CD4-positive, alpha-beta T cell treated with Interleukin-12 subunit alpha and Interleukin-12 subunit beta, for 1 hour (primary cell): ENCODE data around the gene PRKCSH.
A peak's percentile ranks its signal among the peaks of the same experiment; 100 is the strongest.
"Not testable (repeated sequence)": the region's sequence is repeated elsewhere in the genome, so short reads cannot be mapped to it uniquely, and the experiment has no call there.

Source experiments
- DNase-seq: peaks from one replicate; pipeline ENCODE4 v3.0.0-alpha.2; 2020

The PRKCSH gene, protein sequence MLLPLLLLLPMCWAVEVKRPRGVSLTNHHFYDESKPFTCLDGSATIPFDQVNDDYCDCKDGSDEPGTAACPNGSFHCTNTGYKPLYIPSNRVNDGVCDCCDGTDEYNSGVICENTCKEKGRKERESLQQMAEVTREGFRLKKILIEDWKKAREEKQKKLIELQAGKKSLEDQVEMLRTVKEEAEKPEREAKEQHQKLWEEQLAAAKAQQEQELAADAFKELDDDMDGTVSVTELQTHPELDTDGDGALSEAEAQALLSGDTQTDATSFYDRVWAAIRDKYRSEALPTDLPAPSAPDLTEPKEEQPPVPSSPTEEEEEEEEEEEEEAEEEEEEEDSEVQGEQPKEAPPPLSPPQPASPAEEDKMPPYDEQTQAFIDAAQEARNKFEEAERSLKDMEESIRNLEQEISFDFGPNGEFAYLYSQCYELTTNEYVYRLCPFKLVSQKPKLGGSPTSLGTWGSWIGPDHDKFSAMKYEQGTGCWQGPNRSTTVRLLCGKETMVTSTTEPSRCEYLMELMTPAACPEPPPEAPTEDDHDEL

DNA sequence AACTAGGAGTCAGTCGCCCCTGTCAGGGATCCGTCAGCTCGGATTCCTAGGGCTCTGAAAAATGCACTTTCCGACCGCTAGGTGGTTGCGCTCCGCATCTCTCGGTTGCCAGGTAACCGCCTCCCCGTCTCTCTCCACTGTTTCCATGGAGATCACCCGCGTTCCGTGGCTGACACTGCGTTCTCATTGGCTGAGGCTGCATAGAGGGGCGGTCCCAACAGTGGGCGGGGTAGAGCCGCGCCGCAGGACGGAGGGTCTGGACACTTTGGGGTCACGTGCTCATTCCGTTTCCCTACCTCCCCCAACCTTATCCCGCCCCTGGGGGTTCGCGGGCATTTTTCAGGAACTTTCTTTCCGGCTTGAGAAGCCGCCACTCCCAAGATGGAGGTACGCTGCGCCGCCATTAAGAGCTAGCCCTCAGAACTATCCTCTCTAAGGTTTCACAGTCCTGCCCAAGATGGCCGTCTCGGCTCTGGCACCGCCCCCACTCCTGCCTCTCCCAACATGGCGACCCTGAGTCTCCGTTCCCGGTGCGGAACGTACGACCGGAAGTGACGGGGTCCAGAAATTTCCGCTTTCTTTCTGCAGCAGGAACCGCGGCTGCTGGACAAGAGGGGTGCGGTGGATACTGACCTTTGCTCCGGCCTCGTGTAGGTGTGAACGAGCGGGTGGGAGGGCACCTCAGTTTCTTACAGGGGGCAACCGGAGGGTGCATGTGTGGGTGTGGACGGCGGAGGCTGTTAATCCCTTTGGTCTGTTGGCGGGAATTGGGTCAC lies at the start of gene PRKCSH, which contains the start of gene ODAD3:
TSS of gene PRKCSH (plus strand) at position 579 of the 776 bp plus-strand sequence. CDS start 483 bp downstream, outside the sequence.
TSS of gene ODAD3 (minus strand) at position 65 of the 776 bp plus-strand sequence. CDS start 105 bp downstream, outside the sequence.
- peak; percentile 99 for DNase-seq

DNA sequence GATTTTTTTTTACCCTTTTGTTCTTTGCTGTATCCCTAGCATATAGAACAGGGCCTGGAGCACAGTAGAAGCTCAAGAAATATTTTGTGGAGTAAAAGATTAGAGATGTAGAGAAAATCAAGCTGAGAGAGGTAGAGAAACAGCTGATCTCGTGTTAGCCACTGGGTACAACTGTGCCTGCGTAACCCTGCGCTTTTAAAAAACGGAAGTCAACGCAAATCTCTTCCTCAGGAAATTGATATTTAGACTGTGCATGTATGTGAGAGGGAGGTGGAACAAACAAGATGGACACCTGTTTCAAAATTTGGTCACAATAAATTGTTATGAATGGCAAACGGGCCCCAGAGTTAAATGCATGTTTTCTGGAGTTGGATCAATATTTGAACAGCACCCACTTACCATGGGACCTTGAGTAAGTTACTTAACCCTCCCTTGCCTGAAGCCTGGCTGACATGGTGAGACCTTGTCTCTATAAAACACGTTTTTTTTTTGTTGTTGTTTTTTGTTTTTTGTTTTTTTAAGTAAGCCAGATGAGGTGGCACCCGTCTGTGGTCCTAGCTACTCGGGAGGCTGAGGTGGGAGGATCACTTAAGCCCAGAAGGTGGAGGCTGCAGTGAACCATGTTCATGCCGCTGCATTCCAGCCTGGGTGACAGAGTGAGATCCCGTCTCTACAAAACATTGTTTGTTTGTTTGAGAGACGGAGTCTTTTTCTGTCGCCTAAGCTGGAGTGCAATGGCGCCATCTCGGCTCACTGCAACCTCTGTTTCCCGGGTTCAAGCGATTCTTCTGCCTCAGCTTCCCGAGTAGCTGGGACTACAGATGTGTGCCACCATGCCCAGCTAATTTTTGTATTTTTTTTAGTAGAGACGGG lies 48.0 kb upstream of the PRKCSH start:
- no peak for DNase-seq

DNA sequence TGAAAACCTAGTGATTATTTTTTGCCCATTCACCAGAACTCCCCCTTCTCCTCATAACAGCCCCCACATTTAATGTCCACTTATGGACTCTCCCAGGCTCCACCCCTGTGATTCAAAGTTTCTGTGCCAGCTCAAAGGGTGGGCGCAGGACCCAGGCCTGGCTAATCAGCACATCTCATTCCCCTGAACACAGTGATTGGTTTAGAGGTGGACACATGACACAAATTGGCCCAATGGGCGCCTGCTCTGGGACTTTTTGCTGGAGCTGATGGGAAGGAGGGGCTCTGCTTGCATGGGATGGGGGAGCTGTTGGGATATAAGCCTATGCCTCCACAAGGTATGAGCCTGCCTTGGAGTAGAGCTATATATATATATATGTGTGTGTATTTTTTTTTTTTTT lies 45.1 kb upstream of the PRKCSH start:
- no peak for DNase-seq

DNA sequence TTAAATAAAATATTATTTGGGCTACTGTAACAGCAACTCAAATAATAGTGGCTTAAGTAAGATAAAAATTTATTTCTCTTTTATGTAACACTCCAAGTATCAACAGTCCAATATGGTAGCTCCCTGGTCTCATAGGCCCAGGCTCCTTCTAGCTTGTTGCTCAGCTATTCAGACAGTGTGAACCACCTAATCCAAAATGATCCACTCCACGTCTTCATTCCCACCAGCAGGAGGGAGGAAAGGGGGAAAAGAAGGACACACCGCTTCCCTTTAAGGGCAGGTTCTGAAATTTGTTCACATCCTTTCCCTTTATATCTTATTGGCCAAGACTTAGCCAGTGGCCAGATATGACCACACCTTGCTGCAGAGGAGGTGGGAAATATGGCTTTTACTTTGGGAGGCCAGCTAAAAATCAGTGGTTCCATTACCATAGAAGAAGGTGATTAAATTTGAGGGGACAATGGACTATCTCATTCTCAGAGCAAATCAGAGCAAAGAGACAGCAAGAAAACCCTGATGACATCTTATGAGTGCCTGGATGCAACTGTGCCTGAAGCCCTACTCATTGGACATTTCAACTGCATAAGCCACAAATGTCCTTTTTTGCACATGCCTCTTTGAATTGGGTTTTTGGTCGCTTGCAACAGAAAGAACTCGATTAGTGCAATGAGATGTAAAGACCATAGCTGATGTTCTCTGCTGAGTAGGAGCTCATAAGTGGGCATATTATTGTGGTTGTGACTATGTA lies 44.3 kb upstream of the PRKCSH start:
- DNase-seq, result no peak

DNA sequence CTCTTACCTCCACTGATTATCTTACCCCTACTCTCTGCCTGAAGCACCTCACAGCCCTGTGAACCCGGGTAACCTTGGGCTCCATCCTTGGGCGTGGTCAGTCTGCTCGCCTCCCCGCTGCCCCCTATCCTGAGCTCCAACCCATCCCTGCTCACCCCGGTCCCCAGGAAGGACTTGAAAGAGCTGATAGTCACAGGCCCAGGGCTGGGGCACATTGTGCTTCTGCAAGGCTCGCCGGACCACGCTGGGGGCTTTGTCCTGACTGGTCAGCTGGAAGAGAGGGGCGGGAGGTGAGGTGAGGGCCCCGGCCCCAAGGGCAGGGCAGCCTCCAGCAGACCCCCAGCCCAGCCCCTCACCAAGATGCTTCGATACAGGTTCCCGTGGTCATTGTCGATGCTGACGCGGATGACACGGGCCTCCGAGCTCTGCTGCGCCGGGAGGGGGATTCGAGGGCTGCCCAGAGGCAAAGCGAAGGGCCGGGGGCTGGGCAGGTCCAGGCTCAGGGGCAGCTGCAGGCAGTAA lies 38.3 kb upstream of the PRKCSH start:
- DNase-seq, result no peak

DNA sequence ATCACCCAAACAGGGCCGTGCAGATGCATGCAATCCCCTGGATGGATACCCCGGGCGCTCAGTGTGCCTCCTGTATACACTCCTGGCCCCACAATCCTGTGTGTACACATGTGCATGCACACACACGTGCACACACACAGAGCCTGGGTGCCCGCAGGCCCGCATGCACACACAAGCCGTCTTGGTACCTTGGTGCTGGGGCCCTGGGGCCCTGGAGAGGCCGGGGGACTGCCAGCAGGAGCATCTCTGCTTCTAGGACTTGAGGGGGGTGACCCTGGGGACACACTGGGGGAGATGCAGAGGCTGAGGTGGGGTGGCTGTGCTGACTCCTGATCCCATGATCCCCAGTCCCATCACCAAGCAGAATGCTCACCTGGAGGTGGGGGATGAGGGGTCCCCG lies 35.8 kb upstream of the PRKCSH start:
- DNase-seq, result no peak

DNA sequence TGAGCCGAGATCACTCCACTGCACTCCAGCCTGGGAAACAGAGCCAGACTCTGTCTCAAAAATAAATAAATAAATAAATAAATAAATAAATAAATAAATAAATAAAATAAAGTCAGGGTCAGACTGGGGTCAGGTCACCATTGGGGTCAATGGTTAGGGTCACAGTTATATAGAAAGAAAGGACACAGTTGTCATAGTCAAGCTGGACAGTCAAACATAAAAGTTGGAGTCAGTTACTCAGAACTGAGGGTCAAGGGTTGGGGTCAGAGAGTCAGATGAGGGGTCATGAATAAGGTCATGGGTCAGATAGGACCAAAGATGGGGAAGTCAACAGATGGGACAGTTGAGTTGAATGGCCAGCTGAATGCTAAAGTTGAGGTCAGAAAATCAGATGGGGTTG lies 34.6 kb upstream of the PRKCSH start:
- DNase-seq, result no peak

DNA sequence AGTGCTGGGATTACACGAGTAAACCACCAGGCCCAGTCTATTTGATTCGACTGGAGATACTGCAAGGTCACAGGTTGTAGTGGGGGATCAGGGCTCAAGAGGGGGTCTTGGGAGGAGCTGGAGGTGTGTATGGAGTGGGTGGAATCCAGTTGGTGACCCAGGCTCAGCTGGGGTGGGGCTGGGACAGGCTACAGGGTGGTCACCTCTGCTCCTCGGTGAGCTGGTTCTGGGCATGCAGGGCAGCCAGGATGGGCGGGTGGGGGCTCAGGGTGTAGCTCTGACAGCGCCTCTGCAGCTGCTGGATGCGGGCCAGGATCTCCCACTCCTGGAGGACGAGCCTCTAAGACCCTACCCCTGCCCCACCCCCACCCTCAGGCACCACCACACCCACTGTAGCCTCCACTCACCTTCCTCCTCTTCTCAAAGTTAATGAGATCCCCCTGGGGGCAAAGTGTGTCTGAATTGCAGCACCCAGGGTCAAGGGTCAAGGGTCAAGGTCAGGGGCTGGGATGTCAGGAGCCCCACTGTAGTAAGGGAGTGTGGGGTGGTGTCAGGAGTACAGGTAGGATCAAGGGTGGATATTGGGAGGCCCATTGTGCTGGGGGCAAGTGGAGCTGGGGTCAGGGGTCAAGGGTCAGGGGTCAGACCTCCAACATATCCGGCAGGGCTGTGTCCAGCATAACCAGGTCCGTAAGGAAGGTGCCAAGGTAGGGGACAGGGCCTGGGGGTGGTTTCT lies 33.5 kb upstream of the PRKCSH start:
- no peak for DNase-seq

DNA sequence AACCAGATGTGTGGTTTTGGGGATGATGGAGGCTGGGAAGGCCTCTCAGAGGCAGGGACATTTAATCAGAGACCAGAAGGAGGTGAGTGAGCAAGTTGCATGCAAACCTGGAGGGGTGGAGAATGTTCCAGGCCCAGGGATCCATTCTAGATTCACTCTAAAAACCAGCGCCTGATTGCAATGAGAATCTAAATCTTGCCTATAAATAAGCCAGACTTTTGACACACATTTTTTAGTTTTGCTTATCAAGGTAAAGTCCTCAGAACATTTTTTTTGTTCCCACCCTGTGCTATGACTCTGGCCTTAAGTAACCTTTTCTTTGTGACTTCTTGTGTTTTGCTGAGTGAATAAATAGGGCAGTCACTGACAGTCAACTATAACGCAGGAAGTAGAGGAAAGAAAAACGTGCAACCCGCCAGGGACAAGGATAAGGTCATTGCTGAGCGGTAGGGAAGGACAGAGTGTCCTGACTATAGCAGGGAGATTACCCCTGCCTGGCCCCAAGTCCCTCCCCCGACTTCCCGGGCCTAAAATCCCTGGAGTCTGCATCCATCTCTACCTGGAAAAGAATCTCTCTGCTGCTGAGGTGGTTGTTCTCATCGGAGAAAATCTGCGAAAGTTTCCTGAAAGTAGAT lies 30.7 kb upstream of the PRKCSH start:
- DNase-seq, result no peak

DNA sequence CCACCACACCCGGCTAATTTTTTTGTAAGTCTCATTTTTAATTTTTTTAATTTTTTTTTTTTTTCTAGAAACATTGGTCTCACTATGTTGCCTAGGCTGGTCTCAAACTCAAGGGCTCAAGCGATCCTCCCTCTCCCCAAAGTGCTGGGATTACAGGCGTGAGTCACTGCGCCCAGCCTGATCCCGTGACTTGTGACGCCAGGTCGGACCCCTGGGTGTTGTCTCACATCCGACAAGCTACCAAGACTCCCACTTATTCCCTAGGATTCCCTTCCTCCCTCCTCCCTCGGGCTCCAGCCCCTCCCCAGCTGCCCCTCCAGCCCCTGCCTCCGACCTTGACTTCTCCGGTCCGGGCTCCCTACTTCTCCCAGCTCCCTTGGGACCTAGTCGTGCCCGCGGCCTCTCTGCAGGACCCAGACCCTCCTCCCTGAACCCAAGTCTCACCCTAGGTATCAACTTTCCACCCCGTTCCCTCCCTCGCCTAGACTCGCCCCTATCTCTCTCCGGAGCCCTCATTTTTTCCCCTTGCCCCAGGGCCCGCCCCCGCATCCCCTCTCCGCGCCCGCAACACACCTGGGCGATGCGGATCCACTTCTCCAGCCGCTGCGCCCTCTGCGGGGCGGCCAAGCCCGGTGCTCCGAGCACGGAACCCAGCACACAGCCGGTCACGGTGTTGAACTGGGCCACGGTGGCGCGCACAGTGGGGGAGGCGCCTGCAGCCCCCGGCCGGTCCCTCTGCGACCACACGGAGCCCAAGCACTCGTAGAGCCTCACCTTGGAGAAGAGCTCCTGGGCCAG lies 29.4 kb upstream of the PRKCSH start:
- DNase-seq, result peak; percentile 33

DNA sequence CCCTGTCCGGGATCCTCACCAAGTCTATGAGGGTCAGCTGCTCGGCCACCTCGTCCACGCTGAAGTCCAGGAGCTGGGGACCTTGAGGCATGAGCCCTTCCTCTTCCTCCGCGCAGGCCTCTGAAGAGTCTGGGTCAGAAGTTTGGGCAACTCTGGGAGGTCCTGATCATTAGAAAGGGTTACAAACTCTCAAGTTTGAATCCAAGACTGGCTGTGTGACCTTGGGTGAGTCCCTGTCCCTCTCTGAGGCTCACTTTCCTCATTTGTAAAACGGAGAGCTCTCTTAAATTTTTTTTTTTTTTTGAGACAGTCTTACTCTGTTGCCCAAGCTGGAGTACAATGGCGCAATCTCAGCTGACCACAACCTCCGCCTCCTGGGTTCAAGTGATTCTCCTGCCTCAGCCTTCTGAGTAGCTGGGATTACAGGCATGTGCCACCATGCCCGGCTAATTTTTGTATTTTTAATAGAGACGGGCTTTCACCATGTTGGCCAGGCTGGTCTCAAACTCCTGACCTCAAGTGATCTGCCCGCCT lies 28.7 kb upstream of the PRKCSH start:
- DNase-seq, result not testable (repeated sequence)

DNA sequence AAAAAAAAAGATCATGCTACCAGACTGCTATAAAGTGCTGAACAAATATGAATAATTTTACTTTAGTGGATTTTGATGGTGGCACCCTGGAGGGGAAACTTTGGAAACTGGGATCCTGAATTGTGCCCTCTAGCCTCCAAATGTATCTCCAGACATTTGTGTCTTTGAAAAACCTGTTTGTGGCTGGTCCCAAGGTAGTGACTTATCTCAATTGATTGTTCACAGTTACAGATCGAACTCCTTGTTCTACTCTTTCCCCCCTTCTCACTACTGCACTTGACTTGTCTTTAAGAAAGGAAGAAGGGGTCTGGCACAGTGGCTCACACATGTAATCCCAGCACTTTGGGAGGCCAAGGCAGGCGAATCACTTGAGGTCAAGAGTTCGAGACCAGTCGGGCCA lies 26.8 kb upstream of the PRKCSH start:
- no peak for DNase-seq

DNA sequence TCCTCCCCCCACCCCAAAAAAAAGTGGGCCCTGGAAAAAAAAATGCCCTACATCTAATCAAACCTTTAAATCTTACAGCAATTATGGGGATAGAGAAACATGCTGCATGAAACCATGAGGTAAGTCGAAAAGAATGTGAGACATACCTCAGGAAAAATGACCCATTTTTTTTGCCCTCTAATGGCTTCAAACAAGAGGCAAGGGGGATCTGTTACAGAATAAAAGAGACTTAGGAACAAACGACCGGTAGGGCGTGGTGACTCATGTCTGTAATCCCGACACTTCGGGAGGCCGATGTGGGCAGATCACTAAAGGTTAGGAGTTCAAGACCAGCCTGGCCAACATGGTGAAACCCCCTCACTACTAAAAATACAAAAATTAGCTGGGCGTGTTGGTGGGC lies 24.8 kb upstream of the PRKCSH start:
- no peak for DNase-seq

DNA sequence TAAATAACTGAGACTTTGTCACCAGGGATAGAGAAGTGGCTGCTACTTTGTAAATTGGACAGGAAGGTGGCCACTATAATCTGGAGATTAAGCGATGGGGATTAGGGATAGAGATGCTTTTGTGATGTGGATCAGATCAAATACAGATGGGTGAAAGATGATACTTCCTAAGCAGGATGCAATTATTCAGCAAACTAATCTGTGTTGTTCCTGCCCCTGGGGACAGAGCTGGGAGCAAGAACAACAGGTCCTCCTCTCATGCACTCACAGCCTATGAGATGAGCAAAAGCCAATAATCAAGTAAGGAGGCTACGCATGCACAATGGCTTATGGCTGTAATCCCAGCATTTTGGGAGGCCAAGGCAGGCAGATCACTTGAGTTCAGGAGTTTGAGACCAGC lies 20.9 kb upstream of the PRKCSH start:
- DNase-seq, result no peak

DNA sequence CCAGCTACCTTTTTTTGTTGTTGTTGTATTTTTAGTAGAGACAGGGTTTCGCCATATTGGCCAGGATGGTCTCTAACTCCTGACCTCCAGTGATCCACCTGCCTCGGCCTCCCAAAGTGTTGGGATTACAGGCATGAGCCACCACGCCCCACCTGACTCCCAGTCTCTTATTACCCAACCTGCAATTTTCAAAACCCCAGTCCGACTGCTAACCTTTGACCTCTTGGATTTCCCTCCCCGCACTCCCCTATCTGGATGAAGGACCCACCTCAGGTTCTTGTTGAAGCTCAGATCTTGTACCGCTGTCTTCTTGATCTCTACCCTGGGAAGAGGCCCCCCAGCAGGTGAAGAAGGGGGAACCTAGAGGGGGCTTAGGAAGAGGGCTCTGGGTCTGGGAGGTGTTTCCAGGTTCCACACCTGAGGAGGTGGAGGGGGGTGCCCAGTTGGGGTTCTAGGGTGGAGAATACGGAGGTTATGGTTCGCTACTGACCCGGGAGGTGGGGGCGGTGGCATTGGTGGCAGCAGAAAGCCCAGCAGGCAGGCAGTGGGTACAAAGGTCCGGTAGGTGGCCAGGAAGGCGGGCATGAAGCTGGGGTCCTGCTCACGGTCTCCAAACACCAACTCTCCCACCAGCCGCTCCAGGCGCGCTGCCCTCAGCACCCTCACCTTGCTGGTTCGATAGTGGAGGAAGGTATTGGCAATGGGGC lies 18.9 kb upstream of the PRKCSH start:
- no peak for DNase-seq

DNA sequence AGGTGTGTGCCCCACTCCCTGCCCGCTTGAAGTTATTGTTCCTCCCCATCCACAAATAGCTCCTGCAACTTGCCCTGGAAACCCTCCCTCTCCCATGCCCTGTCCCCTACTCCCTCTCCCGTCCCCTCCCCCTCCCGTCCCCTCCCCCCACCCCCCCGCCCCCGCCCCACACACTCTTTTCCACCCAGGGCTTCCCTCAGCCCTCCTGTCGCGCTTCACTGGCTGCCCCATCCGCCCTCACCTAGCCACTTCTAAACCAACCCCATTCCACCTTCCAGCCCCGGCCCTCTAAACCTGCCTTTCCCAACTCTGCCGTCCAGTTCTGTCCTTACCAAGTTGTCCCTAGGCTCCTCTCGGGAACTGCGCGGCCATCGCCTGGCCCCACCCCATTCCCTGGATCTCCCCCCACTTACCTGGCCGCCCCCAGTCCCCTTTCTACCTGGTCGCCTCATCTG lies 17.3 kb upstream of the PRKCSH start:
- DNase-seq, result no peak

DNA sequence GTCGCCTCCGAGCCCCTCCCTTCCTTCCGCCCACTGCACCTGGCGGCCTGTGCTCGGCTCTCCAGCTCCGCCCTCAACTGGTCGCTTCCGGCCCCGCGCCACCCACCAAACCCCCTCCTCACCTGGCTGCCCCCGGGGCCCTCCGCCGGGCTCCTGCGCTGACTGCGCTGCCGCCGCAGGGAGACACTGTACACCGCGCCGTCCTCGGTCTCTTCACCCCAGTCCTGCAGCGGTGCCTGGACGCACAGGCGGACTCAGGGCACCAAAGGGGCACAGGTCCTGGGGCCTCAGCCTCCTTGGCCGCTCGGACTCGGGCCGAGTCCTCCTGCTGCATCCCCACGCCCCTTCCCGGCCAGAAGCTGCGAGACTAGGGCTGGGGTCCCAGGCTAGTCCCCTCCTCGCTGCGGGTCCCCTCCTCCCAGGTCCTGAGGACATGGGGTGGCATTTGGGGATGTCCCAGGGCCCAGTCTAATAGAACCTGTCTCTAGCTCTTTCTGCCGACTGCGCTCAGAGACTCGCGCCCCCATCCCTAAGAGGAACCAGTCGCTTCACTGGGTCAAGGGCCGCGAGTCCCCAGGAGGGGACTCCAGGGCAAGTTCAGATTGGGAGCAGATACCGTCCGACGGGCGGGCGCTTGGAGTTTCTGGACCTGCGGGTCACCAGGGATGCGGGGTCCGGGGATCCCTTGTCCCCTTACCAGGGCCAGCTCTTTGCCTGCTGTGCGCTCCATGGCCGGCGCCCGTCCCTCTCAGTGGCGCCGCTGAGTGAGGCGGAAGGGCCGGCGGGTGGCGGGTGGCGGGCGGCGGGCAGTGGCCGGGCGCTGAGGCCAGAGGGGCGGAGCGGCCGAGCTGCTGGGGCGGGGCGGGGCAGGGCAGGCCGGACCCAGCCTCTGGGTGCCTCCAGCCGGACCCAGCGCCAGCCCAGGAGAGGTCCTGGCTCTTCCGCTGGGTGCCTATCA lies 16.6 kb upstream of the PRKCSH start, which contains the start of gene RGL3:
TSS of gene RGL3 (minus strand) at position 766 of the 958 bp plus-strand sequence. CDS start at position 730, 36 bp downstream.
- no peak for DNase-seq
